Ishikawa (cell line): ENCODE data around the gene KNTC1.

Experiments
- CEBPB ChIP-seq: IDR thresholded peaks from 2 replicates; pipeline ENCODE4 v1.6.1; 2012
- CREB1 ChIP-seq: IDR thresholded peaks from 2 replicates; pipeline ENCODE4 v1.6.1; 2012; ENCODE audit warnings: low read depth
- EGR1 ChIP-seq: IDR thresholded peaks from 2 replicates; pipeline ENCODE4 v1.6.1; 2012
- EP300 ChIP-seq: IDR thresholded peaks from 2 replicates; pipeline ENCODE4 v1.6.1; 2012; ENCODE audit warnings: borderline replicate concordance
- FOXM1 ChIP-seq: IDR thresholded peaks from 2 replicates; pipeline ENCODE4 v1.6.1; 2012; ENCODE audit warnings: low read depth, borderline replicate concordance
- NFIC ChIP-seq: IDR thresholded peaks from 2 replicates; pipeline ENCODE4 v1.6.1; 2012
- RAD21 ChIP-seq: IDR thresholded peaks from 2 replicates; pipeline ENCODE4 v1.6.1; 2012; ENCODE audit warnings: low read depth
- REST ChIP-seq: IDR thresholded peaks from 2 replicates; pipeline ENCODE4 v1.6.1; 2012; ENCODE audit warnings: low read depth, mild to moderate bottlenecking
- TAF1 ChIP-seq: IDR thresholded peaks from 2 replicates; pipeline ENCODE4 v1.6.1; 2012; ENCODE audit warnings: low read depth, mild to moderate bottlenecking
- TCF12 ChIP-seq: IDR thresholded peaks from 2 replicates; pipeline ENCODE4 v1.6.1; 2012; ENCODE audit warnings: low read depth
- TEAD4 ChIP-seq: IDR thresholded peaks from 2 replicates; pipeline ENCODE4 v1.6.1; 2012
- YY1 ChIP-seq: IDR thresholded peaks from 2 replicates; pipeline ENCODE4 v1.6.1; 2012; ENCODE audit warnings: low read depth
- ZBTB7A ChIP-seq: IDR thresholded peaks from 2 replicates; pipeline ENCODE4 v1.6.1; 2012; ENCODE audit warnings: low read depth
- TF ChIP-seq, protein P1 (sequence below): IDR thresholded peaks from 2 replicates; pipeline ENCODE4 v1.6.1; 2012
- TF ChIP-seq, protein P2 (sequence below): IDR thresholded peaks from 2 replicates; pipeline ENCODE4 v1.6.1; 2012

The KNTC1 gene

DNA sequence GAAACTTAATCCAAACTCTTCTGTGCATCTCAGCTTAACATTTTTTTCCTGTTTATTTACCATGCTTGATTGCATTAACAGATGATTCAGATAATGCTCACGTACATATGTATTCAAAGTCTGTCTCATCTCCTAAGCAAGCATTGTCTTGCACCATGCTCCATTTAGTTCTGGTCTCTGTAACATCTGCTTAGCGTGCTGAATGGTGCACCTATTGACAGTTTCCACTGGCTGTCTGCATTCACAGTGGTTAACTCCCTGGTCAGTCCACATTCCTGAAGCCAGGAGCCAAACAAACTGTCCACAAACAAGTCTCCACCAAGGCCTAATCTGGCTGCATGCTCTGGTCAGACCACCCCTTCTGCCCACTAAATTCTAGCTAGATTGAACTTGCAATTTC, 83.9 kb downstream of the KNTC1 start:
- TF ChIP-seq NFIC: no peak

GRCh38 chr12:122614839-122615238, 87.8 kb downstream of the KNTC1 start:
- TF ChIP-seq, protein P1, sequence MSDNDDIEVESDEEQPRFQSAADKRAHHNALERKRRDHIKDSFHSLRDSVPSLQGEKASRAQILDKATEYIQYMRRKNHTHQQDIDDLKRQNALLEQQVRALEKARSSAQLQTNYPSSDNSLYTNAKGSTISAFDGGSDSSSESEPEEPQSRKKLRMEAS: no peak
- TF ChIP-seq, protein P2, sequence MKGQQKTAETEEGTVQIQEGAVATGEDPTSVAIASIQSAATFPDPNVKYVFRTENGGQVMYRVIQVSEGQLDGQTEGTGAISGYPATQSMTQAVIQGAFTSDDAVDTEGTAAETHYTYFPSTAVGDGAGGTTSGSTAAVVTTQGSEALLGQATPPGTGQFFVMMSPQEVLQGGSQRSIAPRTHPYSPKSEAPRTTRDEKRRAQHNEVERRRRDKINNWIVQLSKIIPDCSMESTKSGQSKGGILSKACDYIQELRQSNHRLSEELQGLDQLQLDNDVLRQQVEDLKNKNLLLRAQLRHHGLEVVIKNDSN: no peak
- TF ChIP-seq REST (no peak), TCF12 (no peak), TAF1 (no peak), FOXM1 (no peak), CEBPB (no peak), TEAD4 (no peak), CREB1 (no peak), ZBTB7A (no peak), EGR1 (no peak), EP300 (no peak), YY1 (no peak)

DNA sequence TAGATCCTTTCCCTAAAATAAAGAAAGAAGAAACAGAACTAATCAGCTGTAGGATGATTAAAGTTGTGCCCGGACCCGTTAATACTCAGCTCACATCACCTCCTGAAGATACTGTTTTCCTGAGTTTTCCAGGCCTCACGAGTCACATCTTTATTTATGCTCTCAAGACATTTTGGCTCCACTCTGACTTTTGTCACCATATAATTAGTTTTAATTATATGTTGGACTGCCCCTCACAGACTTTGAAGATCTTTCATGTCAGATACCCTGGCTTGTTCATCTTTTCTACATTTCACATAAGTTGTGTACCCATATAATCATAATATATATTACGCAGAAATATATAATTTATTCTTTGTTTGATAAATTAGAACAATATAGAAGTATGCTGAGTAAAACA, 88.7 kb downstream of the KNTC1 start:
- TF ChIP-seq EP300 (no peak), ZBTB7A (no peak), YY1 (no peak), TEAD4 (no peak), TAF1 (no peak), EGR1 (no peak), FOXM1 (no peak), RAD21 (no peak), REST (no peak), TCF12 (no peak)
- TF ChIP-seq, protein P1: no peak

GRCh38 chr12:122635471-122635870, 108.4 kb downstream of the KNTC1 start:
- no peak for TF ChIP-seq NFIC

DNA sequence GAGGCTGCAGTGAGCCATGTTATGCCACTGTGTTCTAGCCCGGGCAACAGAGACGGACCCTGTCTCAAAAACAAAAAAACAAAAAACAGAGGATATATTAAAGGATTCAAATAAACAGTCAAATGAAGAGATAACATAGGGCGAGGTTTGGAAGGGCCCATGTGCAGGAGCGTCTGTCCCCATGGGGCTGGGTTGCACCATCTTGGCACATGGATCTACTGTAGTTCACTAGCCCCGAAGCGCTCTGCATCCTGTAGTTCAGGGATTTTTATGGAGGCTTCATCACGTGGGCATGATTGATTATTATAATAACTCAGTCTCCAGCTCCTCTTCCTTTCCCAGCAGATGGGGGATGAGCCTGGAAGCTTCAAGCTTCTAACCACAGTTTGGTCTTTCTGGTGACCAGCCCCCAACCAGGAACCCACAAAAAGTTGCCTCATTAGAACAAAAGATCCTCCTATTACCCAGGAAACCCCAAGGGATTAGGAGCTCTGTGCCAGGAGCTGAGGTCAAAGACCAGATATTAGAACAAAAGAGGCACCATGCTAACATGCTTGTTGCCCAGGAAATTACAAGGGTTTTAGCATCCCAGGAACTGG, 116.3 kb downstream of the KNTC1 start:
- TF ChIP-seq FOXM1: no peak
- TF ChIP-seq YY1: no peak
- TF ChIP-seq CEBPB: no peak
- no peak for TF ChIP-seq ZBTB7A

- TF ChIP-seq, protein P2: no peak
- no peak for TF ChIP-seq YY1
- TF ChIP-seq REST: no peak
- no peak for TF ChIP-seq NFIC
- TF ChIP-seq TEAD4: no peak
- no peak for TF ChIP-seq CREB1
- no peak for TF ChIP-seq RAD21
- TF ChIP-seq ZBTB7A: no peak
- no peak for TF ChIP-seq FOXM1
- TF ChIP-seq CEBPB: no peak
- TF ChIP-seq TCF12: no peak
- TF ChIP-seq EP300: no peak
- TF ChIP-seq EGR1: no peak
- TF ChIP-seq, protein P1: no peak
- no peak for TF ChIP-seq TAF1
Measured at GRCh38 chr12:122646517-122647217, 119.6 kb downstream of the KNTC1 start.
